ENCODE measurements around the gene VSNL1.

- TF ChIP-seq FOXM1 (IDR thresholded peaks at IDR 0.05; ENCODE audit: borderline replicate concordance), result no peak
- no peak for TF ChIP-seq ARNT (IDR thresholded peaks at IDR 0.05)
- TF ChIP-seq BHLHE40 (IDR thresholded peaks at IDR 0.05; ENCODE audit: borderline replicate concordance), result no peak
- no peak for TF ChIP-seq NFRKB (IDR thresholded peaks at IDR 0.05)
Observed at GRCh38 chr2:17628349-17629261, 88.1 kb downstream of the VSNL1 start.
